GM12878 (cell line): ENCODE results near the gene VEGFA. TPM values are rescaled to one million over a fixed set of nuclear protein-coding genes. Genes with fewer than 3 reads are reported as not detected.

Experiments used
- CHD4 ChIP-seq: fragments of 200-600 bp; sonication (generic); IDR thresholded peaks from 2 replicates; pipeline ENCODE4 v1.6.1; 2016; ENCODE audit warnings: mild to moderate bottlenecking
- CREM ChIP-seq: IDR thresholded peaks from 2 replicates; pipeline ENCODE4 v1.6.1; 2014; ENCODE audit warnings: antibody characterized with exemption, low read depth
- ESRRA ChIP-seq: IDR thresholded peaks from 2 replicates; pipeline ENCODE4 v1.6.1; 2012; ENCODE audit warnings: mild to moderate bottlenecking, low read length, improper control_type of control experiment
- NFYA ChIP-seq: IDR thresholded peaks from 2 replicates; pipeline ENCODE4 v1.6.1; 2011; ENCODE audit warnings: low read depth, mild to moderate bottlenecking, low read length, improper control_type of control experiment, borderline replicate concordance
- NR2C1 ChIP-seq: fragments of 450-650 bp; IDR thresholded peaks from 2 replicates; pipeline ENCODE4 v1.6.1; 2017; ENCODE audit warnings: antibody characterized with exemption, mild to moderate bottlenecking, moderate library complexity
- NR2C2 ChIP-seq: IDR thresholded peaks from 2 replicates; pipeline ENCODE4 v1.6.1; 2011; ENCODE audit warnings: borderline replicate concordance, low read depth; ENCODE audit not compliant: control insufficient read depth, insufficient read length
- PAX5 ChIP-seq: IDR thresholded peaks from 2 replicates; pipeline ENCODE4 v1.6.1; 2011; ENCODE audit warnings: low read depth, low read length, borderline replicate concordance
- RAD51 ChIP-seq: fragments of 450-650 bp; IDR thresholded peaks from 2 replicates; pipeline ENCODE4 v1.6.1; 2016; ENCODE audit warnings: moderate library complexity, mild to moderate bottlenecking, inconsistent platforms
- RB1 ChIP-seq: fragments of 450-650 bp; formaldehyde crosslinking; IDR thresholded peaks from 2 replicates; pipeline ENCODE4 v1.6.1; 2017; ENCODE audit warnings: mild to moderate bottlenecking, borderline replicate concordance
- polyA plus RNA-seq, 11 experiments: library from polyadenylated mRNA; depleted of rRNA in 4 of 11; unstranded in 6 of 11; stranded (reverse) in 5 of 11; fragments of >200 nt; fragmentation: Nextera tagmentation in 4 of 11; fragmentation: Illumina TruSeq in 1 of 11; extraction: Ambion mirVana in 4 of 11; extraction: Trizol in 1 of 11; gene quantifications; 1 replicate in 1 of 11; 2 replicates in 10 of 11; pipeline versions ENCODE4 v1.2.1 to v1.2.3, GENCODE V29; 2011 to 2016; ENCODE audit warnings: inconsistent platforms in 2 of 11, missing spikeins in 2 of 11, low read depth in 1 of 11
- total RNA-seq, 4 experiments: library from RNA; depleted of rRNA in 3 of 4; stranded (reverse); fragments of >200 nt in 3 of 4; fragmentation: Illumina TruSeq in 1 of 4; extraction: Trizol in 1 of 4; gene quantifications; 2 replicates each; pipeline versions ENCODE4 v1.2.1 to v1.2.3, GENCODE V29; 2013 to 2021
- TF ChIP-seq, protein P1 (sequence below): fragments of 450-650 bp; IDR thresholded peaks from 2 replicates; pipeline ENCODE4 v1.6.1; 2018; ENCODE audit warnings: mild to moderate bottlenecking, low read depth, moderate library complexity; ENCODE audit not compliant: partially characterized antibody
- TF ChIP-seq, protein P2 (sequence below): fragments of 450-650 bp; IDR thresholded peaks from 2 replicates; pipeline ENCODE4 v1.6.1; 2017; ENCODE audit warnings: mild to moderate bottlenecking
- TF ChIP-seq, protein P3 (sequence below): IDR thresholded peaks from 2 replicates; pipeline ENCODE4 v1.6.1; 2011; ENCODE audit warnings: borderline replicate concordance, low read depth, mild to moderate bottlenecking, moderate library complexity, low read length; ENCODE audit not compliant: insufficient read depth, poor library complexity, severe bottlenecking

Gene VEGFA
- total and polyA plus RNA-seq, 10 of the 15 experiments (the other 5 are each of a cell fraction or from before 2014, with no cell fraction given), result 0.96 to 140 (median 16.9) TPM

DNA sequence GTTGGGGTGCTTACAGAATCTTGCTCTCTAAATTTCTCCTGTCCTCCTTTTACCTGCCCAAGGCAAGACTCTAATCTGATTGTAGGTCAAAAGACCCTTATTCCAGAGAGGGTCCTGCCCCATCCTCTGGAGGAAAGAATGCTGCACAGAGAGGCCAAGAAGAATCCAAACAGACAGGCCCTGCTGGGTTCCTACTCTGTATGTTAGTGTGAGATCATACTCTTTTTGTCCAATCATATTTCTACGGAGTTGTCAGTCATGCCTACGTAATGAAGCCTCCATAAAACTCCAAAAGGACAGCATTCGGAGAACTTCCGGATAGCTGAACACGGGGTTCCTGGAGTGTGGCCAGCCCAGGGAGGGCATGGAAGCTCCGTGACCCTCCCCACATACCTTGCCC lies 50.5 kb downstream of the VEGFA start (continued):
- TF ChIP-seq, protein P1, sequence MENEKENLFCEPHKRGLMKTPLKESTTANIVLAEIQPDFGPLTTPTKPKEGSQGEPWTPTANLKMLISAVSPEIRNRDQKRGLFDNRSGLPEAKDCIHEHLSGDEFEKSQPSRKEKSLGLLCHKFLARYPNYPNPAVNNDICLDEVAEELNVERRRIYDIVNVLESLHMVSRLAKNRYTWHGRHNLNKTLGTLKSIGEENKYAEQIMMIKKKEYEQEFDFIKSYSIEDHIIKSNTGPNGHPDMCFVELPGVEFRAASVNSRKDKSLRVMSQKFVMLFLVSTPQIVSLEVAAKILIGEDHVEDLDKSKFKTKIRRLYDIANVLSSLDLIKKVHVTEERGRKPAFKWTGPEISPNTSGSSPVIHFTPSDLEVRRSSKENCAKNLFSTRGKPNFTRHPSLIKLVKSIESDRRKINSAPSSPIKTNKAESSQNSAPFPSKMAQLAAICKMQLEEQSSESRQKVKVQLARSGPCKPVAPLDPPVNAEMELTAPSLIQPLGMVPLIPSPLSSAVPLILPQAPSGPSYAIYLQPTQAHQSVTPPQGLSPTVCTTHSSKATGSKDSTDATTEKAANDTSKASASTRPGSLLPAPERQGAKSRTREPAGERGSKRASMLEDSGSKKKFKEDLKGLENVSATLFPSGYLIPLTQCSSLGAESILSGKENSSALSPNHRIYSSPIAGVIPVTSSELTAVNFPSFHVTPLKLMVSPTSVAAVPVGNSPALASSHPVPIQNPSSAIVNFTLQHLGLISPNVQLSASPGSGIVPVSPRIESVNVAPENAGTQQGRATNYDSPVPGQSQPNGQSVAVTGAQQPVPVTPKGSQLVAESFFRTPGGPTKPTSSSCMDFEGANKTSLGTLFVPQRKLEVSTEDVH, result no peak
- TF ChIP-seq, protein P2, sequence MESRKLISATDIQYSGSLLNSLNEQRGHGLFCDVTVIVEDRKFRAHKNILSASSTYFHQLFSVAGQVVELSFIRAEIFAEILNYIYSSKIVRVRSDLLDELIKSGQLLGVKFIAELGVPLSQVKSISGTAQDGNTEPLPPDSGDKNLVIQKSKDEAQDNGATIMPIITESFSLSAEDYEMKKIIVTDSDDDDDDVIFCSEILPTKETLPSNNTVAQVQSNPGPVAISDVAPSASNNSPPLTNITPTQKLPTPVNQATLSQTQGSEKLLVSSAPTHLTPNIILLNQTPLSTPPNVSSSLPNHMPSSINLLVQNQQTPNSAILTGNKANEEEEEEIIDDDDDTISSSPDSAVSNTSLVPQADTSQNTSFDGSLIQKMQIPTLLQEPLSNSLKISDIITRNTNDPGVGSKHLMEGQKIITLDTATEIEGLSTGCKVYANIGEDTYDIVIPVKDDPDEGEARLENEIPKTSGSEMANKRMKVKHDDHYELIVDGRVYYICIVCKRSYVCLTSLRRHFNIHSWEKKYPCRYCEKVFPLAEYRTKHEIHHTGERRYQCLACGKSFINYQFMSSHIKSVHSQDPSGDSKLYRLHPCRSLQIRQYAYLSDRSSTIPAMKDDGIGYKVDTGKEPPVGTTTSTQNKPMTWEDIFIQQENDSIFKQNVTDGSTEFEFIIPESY, result no peak
- TF ChIP-seq RB1 (no peak), NR2C1 (no peak), PAX5 (no peak), ESRRA (no peak), RAD51 (no peak), CHD4 (no peak), CREM (no peak), NR2C2 (no peak), NFYA (no peak)
- TF ChIP-seq, protein P3, sequence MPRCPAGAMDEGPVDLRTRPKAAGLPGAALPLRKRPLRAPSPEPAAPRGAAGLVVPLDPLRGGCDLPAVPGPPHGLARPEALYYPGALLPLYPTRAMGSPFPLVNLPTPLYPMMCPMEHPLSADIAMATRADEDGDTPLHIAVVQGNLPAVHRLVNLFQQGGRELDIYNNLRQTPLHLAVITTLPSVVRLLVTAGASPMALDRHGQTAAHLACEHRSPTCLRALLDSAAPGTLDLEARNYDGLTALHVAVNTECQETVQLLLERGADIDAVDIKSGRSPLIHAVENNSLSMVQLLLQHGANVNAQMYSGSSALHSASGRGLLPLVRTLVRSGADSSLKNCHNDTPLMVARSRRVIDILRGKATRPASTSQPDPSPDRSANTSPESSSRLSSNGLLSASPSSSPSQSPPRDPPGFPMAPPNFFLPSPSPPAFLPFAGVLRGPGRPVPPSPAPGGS, result no peak
- TF ChIP-seq, all 136 proteins: peak for 0
